COLO668 (cell line): ENCODE measurements around the gene PXMP4.
A peak's percentile ranks its signal among the peaks of the same experiment; 100 is the strongest.

Experiments used
- DNase-seq: peaks from one replicate; lab custom pipeline; 2025; ENCODE audit not compliant: unreplicated experiment; lab: John Stamatoyannopoulos, UW

PXMP4 gene

DNA sequence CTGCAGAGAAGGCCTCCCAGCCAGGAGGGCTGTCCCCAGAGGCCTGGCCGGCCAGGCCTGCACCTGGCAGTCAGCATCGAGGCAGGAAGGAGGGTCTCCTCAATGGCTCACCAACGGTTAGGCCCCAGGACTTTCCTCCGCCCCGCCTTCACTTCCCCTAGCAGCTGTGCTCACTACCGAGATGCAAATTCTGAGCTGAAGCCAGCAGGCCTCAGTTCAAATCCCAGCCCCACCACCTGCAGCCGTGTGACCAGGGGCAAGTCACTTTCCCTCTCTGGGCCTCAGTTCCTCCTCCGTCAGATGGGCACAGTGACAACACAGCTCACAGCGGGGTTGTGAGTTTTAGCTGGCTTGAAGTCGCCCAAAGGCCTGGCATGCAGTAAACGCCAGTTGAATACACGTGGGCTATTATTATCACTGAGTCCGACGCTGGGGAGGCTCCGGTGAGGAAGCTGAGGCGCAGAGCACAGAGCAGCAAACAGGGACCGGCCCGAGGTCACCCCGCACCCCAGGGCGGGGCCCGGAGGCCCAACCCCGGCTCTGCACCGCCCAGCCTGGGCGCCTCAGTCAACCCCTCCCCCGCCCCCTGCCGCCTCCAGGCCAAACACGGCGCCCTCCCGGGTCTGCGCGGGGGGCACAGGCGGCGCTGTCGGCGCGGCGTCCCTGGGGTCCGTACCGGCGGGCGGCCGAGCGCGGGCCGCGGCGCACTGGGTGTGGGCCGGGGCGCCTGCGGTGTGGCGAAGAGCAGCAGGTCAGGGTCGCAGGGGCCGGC is 34.6 kb downstream of the PXMP4 start:
- peak; percentile 87 for DNase-seq

DNA sequence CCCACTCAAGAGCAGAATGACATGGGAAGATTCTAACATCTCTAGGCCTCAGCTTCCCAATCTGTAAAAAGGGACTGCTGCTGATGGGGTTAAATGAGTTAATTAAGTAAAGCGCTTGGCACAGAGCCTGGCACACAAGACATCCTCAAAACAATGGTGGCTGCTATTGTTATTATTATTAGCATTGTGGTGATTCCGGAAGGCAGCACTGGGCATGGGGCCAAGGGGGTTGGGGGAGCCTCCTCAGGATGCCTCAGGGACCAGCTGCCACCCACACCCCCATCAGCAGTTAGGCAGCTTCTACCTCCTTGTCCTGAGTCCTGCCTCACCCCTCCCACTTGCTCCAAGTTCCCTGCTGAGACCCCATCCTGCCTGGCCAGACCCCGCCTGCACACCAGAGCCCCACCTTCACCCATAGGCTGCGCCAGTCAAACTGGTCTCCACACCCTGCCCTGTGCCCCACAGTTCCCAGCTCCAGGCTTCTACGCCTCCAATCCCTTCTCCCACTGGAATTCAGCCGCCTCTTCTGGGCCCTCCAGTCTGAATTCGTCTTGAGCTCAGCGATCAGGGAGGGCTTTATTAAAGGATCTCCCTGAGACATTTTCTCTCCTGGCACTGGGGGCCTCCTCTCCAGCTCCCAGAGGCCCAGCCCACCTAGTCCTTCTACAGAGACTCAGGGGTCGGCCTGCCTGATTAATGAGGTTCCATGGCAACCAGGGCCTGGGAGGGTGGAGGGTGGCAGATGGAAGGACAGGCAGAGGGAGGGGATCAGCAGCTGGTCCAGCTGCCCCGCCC is 35.4 kb downstream of the PXMP4 start:
- DNase-seq, result peak; percentile 82

DNA sequence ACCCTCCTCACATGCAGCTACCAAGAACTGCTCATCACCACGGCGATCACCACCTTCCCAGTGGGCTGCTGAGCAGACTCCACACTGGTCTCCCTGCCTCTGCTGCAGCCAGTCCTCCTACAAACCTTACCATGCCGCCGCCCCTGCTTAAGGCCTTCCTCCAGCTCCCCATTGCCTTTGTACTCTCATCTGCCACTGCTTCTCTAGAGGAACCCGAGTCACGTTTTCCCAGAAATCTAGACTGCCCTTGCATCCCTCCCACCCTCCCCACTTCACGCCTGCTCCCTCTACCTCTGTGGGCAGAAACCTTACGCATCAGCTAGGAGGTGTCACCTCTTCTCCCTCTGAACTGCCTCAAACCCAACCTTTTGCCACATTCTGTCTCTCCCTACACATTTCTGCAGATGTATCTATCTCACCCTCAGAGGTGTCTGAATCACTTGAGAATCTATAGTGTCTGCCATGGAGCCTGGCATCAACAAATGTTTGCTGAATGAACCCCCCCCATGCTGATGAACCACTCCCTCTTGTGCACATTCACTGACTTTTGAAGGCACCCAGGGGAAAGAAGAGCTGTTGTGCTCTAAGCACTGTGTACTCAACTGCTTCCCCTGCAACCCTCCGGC is 38.3 kb downstream of the PXMP4 start:
- no peak for DNase-seq

DNA sequence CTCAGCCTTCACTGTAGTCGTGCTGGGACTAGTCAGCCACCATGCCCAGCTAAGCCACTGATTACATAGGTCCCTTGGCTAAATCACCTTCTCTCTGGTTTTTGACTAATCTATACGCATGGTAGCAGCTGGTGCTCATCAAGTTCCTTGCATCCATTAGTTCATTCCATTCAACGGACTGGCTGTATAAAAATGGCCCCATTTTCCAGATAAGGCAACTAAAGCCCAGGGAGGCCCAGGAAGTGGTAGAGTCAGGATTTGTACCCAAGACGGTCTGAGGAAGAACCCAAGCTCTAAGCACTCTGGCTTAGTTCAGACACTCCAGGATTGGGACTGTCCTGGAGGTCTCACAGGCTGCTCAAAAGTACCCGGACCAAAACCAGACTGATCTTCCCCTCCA is 38.8 kb downstream of the PXMP4 start:
- no peak for DNase-seq

DNA sequence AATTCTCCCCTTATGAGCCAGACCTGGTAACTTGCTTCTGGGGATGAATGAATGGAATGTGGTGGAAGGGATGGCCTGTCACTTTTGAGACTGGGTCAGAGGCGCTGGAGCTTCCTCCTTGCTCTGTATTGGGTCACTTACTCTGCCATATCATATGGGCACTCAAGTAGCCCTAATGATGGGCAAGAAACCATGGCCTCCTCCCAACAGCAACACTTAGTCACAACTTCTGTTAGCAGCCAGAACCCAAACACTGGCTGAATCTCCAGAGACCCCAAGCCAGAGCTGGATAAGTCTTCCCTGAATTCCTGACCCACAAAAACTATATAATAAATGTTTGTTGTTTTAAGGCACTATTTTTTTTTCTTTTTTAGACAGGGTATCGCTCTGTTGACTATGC is 39.4 kb downstream of the PXMP4 start:
- DNase-seq, result no peak

DNA sequence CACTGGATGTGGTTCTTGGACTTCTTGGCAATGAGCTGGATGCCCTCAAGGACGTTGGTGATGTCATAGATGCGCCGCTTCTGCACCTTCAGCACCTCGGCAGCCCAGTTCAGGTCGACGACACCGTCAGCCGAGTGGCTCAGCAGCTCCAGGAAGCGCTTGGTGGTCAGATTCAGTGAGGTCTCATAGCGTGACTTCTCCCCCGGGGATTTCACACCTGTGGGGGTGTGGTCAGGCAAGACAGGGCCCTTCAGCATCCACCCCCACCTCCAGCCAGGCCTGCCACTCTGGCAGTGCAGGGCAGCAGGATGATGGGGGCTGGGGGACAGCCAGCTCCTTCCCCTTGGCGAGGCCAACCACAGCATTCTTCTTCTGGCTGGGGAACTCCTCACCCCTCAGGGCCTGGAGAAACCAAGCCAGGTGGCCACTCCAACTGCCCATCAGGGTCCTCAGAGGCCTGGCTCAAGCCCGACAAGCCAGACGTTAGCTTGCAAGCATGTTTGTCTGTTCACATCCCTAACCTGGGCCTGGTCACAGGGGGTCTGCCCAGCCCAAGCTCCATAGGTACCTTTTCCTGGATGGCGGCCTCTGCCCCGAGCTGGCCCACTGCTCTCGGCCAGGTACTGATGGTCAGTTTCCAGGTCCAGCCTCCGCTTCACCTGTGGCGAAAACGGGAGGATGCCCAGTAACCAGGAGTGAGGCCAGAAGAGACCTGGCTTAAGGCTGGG is 40.2 kb downstream of the PXMP4 start:
- no peak for DNase-seq

DNA sequence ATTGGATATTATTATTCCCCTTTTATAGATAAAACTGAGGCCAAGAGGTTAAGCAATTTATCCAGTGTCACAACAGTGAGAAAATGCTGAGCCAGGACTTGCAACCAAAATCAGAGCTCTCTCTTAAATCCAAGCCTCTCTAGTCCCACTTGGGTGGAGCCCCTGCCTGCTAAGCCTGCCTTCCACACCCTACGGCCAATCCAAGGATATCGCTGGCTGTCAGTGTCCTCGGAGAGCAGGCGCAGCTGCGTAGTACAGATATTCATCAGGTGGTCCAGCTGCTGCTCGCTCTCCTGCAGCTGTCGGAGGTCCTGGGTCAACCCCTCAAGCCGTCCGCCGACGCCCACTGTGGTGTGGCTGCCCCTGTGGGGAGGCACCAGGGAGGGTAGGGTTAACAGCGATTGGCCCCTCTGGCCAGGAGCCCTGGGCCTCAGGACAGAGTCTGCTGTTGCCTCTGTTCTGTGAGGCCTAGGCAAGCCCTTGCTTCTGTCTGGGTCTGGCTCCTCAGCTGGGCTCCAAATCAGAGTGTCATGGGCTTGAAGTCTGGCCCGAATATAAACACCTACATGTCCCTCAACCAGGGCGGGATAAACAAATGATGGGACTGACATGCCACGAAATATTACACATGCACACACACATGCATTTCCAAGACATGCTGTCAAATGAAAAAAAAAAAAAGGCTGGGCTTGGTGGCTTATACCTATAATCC is 42.0 kb downstream of the PXMP4 start:
- DNase-seq, result no peak

DNA sequence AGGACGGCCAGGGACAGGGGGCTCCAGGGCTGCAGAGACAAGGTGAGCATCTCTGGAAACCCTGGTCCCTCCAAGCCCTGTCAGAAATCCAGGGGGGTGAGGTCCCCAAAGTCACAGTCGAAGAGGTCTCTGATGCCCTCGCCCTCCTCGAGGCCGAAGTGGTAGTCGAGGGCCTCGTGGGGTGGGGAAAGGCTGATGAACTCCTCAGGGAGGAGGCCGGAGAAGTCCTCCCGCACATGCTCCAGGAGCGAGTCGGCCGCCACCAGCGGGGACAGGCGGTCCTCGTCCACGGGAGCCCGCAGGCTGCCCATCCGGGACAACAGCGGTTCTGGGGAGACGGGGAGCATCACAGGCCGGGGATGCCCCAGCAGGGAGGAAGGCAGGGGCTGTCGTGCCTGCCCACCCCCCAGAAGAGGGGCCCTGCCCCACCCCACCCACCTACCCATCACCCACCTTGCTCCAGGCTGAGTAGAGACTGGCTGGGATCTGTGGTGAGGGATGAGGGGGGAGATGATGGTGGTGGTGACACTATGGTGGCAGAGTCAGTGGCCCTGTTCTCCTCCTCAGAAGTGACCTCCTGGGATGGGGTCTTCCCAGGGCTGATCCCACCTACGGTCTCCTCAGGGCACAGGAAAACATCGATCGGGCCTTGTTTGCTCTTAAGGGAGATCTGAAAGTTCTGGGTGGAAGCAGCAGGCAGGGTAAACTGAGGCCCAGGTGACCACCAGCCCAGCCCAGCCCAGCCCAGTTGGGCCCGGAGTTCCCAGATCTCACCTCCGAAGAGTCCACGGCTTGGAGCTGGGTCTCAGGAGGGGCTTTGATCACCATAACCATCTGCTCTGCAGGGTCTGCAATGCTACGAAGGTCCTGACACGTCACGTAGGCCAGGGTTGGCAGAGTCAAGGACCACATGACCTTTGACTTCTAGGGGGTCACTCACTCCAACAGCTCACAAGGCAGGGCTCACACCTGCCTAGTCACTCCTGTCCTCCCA is 43.2 kb downstream of the PXMP4 start:
- no peak for DNase-seq

DNA sequence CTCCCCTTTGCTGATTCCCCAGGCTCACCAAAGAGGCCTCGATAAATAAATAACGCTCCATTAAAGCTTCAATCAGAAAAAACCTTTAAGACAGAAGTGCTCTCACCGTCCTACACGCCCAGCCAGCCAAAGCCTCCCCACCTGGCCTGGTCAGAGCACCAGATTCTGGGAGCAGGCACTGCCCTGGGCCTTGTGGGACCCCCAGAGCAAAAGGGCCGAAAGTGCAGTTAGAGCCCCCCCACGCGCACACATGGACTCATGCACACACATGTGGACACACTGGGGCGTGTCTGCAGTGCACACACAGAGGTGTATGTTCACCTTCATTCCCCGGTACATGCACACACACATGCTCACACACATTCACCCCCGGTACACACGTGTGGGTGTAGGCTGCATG is 44.0 kb downstream of the PXMP4 start:
- DNase-seq, result no peak

DNA sequence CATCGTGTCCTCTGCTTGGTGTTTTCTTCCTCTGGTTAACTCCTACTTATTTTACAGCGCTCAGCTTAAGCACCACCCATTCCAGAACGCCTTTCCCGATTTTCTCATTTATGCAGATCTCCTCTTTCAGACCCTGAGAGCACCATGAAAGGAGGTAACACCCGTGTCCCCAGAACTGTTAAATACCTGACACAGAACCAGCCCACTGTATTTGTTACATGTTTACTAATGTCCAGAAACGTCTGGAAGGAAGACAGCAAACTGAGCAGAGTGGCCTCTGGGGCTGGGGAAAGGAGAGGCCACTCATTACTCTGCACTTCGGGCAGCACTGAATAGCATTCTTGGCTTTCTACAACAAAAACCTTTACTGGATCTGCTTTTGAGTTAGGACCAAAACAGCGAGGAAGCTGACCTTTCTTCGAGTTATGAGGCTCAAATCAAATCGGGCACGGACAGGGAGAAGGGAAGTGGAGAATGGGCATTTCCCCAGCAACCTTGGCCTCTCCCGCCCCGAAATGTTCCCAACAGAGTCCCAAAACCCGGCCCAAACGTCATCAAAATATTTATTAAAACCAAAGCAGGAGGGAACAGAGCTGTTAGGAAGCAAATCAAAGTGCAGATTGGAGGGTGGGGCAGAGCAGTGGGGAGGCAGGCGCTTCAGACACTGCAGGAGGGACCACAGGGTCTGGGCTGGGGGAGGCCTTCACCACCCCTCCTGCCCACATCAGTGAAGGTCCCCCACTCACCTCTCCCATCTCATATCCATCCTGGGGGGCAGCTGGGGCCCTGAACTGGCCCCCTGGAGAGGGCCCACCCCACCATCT is 44.8 kb downstream of the PXMP4 start:
- no peak for DNase-seq

DNA sequence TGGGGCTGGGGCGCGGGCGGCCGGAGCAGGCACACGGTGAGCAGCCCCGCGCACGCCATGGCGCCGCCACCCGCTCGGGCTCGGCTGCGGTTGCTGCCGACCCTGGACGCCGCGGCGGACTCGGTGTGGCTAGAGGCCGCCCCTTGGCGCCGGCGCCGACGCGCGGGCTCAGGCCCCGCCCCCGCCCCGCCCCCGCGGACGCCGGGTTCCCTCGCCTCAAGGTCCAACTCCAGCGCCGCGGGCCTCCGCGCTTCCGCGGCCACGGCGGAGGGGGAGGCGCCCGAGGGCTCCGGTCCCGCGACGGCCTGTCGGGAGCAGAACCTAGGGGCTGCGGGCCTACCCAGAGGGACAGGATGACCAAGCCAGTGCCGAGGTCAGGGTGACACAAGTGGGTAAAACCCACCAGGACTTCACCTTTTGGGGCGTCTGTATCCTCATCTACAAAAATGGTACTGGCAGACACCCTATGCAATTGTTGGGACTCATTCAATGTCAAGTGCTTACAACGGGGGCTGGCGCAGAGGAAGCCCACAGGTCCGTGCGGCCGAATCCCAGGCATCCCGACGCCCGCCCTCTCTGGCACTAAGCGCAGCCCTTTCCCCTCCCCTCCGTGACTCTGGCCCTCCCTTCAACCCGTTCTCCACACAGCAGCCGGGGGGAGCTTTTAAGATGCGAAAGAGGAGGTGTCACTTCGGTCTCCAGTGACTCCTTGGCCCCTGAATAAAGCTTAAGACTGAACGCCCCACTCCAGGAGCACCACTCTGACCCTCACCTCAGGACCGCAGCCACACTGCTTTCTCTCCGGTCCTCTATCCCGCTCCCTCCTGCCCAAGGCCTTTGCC is 45.6 kb downstream of the PXMP4 start, which contains the start of gene NECAB3:
NECAB3 (minus strand) TSS at position 135 of the 842 bp plus-strand sequence; CDS start at position 59, 76 bp downstream.
- peak; percentile 94 for DNase-seq

DNA sequence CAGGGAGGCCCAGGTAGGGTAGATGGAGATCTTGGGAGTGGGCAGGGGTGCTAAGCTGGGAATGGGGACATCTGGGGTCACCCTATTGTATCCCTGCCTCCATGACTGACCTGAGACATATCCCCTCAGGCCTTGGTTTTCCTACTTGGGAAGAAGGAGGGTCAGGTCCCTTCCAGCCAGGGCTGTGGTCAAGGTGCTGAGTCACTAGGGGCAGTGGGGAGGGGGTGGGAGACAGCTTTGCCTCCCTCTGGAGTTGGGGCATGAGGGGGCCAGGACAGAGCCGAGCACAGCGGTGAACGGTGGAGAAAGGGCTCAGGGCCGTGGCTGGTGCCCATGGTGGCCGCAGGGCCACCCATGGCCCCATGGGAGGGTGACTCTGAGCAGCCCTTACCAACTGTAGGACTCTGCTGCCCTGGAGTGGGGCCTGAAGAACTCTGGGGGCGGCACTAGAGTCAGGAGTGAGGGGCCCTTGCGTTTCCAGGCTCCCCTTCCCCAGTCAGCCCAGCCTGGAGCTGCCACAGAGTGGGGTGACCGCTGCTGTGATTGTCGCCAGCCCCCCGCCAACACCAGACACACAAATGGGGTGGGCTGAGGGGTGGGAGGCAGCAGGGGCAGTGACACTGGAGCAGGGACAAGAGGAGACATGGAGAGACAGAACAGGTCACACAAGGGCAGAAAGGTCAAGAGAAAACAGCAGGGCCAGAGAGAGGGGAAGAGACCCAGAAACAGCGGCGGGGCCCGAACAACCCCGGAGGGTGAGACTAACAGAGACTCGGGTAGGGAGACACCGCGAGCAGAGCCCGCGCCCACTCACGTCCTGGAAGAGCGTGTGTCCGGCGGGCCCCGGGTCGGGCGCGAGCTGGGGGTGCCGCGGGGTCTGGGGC is 46.5 kb downstream of the PXMP4 start:
- no peak for DNase-seq

DNA sequence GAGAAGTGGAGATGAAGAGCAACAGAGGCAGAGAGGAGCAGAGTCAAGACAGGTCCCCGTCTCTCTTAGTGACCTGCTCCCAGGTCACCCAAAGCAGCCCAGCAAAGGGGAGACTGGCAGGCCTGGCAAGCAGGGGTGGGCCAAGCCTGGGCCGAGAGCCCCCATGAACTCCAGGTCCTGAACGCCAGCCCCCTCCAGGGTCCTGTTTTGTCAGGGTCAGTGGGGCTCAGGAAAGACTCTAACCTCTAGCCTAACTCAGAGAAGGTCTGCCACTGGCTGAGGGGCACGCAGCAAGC is 47.0 kb downstream of the PXMP4 start:
- no peak for DNase-seq

DNA sequence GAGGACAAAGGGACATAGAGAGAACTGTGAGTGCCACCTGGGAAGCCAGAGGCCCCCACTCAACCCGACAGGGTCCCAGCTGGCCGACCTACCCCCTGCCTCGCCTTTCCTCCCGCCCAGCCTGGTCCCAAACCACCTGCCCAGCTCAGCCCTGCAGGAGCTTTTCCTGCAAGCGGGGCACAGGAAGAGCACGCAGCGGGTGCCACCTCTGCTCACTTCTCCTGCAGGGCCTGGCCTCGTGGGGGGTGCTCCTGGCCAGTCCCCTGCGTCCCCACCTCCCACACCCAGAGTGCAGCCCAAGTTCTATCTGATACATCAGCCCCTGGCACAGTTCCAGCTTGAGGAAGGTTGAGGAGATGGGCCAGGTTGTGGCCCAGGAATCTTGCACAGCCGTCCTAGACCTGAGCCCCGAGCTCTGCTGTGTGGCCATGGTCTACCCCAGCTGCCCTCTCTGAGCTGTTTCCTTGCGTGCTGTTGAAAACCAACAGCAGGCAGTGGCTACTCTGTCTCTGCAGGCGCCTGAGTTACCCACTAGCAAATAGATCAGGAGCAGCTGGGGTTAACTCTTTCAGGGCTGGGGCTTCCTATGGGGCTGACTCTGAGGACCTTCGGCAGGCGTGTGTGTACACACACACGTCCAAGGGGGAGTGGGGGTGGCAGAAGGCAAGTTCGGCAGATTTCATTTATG is 47.5 kb downstream of the PXMP4 start:
- peak; percentile 74 for DNase-seq

DNA sequence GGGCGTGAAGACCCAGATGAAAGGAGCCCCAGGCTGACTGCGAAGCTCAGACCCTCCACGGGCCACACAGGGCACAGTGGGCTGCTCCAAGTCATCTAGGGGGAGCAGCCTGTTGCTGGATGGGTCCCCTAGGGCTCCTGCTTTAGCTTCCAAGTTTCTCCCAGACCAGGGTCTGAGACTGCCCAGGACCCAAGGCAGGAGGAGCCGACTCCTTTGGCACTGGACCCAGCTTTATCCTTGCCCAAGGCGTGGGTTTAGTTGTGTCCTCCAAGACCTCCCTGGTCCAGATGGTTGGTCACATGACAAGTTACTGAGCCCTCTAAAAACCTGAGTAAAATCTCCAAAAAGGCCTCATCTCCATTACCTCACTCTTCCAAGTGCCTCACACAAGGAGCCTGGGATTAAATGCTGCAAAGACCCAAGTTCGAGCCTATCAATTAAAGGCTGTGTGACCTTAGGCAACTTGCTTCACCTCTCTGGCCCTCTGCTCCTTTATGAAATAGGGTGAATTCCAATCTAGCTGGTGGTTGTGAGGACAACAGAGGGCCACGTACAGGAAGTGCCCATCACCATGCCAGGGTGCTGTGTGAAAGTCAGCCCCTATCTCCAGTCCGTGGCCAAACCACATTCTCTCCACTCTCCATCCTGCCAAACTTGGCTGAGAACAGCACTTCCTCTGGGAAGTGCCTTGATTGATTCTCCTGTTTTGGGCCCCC is 48.4 kb downstream of the PXMP4 start:
- DNase-seq, result no peak
